ENCODE measurements around the gene CTDSP2. TPM values are rescaled to one million over a fixed set of nuclear protein-coding genes. Genes with fewer than 3 reads are reported as not detected.
"Not testable (repeated sequence)": the region's sequence is repeated elsewhere in the genome, so short reads cannot be mapped to it uniquely, and the experiment has no call there.

The CTDSP2 gene
- 36.1 and 44.8 TPM in 2 replicates for total RNA-seq (2014; rRNA removed; shearing (Covaris generic))

- peak; percentile 94 for DNase-seq (ENCODE audit: low spot score)
Observed at GRCh38 chr12:57846577-57847319, at the start of gene CTDSP2. Gene CTDSP2, minus strand, starts transcription at chr12:57846729. Its CDS starts 294 bp downstream, at chr12:57846435.

DNA sequence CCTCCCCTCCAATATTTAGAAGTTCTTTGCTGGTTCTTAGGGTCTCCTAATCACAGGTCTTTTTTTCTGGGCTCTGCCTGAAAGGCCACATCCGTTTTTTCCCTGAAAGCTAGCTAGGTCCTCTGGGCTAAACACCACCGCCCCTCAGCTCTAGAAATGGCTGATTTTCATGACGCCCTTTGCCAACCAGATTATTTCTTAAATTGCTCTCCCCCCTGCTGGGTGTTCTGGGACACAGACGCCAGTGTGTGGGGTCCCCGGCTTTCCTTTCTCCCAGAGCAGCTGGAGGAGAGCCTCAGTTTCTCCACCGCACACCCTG, 49.5 kb upstream of the CTDSP2 start:
- DNase-seq (ENCODE audit: low spot score): no peak

DNA sequence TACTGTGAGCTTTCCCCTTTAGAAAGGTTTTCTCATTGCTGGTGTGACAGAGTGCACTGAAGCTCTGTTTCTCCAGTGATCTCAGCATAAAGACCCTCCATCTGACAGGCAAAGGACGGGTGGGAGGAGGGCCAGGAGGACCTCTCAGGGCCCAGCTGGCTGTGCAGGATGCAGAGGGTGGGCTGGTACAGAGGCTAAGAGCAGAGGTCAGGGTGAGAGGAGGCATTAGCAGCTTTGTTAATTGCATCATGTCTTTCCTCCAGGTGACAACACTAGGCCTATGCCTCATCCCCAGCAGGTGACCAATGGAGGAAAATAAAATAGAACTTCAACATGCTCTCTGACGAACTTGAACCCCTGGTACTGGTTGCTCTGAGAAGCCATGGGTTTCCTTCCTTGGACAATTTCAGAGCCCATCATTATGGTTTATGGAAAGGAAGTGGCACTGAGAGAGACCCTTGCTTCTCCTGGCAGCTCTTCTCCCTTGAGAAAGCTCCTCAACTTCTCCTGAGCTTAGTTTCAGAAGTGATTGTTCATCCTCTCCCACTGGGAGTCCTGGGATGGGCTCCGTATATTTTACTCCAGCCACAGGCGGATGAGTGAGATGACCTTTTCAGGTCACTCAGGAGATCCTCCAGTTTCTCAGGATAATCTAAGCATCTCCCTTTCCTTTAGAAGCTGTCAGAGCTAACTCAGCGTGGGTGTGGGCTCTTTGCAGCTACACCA, 49.0 kb upstream of the CTDSP2 start:
- DNase-seq (ENCODE audit: low spot score): no peak

DNA sequence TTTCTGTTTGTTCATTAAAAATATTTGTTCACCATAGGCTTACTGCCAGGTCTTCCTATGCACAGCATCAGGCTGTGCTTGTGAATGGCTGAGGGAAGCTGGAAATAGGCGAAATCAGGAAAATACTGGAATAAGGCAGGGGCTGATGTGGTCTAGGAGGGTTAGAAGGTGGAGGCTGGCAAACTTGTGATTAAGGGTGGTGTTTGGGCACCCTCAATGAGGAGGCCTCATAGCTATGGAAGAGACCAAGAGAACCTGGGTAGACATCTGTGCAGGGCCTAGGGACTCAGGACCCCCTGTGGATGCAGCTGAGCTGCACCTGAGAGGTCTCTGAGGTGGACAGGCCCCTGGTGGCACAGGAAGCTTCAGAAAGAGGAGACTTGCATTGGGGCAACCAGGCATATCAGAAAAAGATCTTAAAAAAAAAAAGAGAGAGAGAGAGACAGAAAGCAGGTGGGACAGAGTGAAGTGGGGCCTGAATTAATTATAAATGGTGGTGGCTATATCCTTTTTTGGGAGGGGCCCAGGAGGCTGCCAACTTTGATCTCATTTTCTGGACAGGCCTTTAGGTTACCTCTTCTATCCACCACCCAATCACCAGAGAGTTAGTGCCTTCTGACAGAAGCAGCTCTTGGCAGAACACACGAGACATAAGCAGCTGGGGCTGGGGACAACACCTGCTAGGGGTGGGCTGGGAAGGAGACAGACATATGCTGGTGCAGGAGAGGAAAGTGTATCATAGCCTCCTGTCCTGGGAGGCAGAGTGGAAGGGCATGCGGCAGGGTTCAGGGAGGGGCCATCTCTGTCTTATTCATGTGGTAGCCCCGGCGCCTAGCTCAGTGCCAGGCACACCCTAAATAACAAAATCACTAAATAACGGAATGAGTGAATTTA, 48.1 kb upstream of the CTDSP2 start:
- no peak for DNase-seq (ENCODE audit: low spot score)

DNA sequence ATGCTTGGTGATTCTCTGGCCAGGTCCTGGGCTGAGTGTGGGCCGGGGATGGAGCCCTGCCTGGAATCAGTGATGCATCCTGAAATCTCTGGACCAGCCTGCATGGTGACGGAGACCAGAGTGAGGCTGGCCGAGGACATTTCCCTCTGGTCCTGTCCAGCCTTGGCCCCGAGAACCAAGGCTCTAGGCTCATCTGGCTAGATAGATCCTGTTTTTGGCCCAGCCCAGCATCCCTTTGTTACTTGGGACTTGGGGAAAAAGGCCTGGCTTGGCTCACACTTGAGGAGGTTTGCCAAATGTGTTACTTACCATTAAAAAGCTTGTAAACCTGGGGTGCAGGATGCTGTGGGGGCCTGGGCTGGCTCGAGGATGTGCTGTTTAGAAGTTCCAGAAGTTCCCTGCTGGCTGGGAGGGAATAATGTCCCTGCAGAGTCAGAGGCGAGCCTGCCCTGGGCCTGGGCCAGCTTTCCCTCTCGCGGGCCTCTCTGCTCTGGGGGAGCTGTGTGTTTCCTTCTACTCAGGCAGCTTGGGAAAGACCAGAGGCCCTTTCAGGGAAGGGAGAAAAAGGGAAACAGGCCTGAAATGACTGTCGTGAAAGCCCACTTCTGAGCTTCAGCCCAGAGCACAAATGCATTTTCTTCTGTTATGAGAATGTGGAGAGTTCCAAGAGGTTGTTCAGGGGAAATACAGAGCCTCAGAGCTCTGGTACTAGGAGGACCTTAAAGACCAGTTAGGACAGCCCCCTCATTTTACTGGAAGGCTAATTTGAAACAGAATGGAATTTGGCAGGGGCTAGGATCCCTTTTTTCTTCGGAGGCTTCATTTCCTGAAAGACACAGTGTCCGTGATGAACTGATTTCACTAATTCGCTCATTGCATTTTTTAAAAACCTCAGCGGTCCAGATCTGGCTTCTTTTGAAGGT, 47.2 kb upstream of the CTDSP2 start:
- peak; percentile 78 for DNase-seq (ENCODE audit: low spot score)

- no peak for DNase-seq (ENCODE audit: low spot score)
Observed at GRCh38 chr12:57892232-57892972, 45.9 kb upstream of the CTDSP2 start.

DNA sequence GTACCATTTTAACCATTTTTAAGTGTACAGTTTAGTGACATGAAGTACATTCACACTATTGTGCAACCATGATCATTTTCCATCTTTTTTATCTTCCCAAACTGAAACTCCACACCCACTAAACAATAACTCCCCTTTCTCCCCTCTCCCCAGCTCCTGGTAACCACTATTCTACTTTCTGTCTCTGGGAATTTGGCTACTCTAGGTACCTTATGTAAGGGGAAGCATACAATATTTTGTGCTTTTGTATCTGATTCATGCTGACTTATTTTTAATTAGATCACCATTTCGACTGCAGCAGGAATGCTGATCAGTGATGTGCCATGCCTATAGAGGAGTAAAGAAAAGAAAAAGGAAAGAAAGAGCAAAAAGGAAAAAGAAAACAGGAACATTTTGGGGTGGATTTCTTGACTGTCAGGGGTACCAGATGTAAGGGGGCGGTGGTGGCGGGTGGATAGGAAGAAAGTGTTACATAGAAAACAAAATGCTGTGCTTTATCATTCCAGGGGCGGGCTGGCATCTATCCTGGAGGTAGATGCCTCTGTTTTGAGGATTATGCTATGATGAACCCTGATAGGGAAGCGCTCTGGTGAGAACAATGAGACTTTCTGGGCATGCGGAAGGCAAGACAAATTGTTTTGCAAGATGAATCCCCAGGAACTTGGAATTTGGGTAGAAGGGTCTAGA, 45.2 kb upstream of the CTDSP2 start:
- no peak for DNase-seq (ENCODE audit: low spot score)

DNA sequence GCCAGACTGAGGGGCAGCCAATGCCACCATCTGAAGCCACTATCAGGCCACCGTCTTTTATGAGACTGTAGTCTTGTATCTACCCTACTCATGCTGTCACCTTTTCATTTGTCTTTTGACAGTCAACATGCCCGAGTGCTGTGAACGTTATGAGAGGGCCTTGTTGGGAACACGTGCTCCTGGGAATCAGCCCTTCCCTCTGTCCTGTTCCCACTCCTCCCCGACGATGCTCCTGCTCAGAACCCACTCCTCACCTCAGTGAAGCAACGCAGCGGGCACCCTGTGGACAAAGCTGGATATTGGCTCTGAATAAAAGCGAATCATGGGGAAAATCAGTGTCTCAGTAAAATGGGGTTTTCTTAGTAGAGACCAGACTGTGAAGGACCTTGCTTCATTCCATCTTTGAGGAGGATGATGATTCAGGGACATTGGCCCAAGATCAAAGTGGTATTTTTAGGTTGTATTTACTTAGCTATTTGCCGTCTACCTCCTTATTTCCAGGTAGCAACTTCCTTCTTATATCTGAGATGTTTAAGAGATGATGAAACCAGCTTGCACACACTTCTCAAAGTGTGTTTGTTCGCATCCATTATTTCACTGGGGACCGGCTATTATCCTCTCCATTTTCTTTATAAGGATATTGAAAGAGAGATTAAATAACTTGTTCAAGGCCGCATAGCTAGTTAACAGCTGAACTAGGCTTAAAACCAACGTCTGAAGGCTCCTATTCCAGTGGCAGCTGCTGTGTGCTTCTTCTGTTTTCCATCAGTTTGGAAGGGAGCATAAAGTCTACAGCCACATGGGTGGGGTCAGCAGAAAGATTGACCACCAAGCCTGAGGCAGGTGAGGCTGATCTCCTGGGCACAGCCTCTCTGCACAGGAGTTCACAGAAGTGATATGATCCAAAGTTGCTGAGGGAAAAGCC, 43.9 kb upstream of the CTDSP2 start:
- no peak for DNase-seq (ENCODE audit: low spot score)

DNA sequence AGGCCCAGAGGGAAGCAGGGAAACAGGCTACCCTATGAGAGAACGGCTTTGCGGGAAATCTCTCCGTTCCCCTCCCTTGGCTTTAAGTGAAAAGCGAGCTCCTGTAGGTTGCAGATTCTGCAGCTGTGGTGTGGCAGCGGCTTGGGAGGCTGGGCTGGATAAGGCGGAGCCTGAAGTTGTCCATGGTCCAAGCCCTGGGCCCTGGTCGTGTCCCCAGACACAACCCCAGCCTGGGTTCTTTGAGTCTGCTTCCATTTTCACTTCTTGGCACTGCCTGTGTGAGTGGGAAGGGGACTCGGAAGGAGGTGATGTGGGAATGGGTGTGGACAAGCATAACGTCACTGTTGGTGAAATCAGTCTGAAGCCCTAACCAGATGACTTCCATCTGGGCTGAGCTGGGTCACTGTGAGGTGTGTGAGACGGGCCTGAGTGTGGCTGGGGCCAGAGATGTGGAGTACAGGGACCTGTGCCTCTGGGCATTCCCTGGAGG, 43.0 kb upstream of the CTDSP2 start:
- peak; percentile 95 for DNase-seq (ENCODE audit: low spot score)

- DNase-seq (ENCODE audit: low spot score): peak; percentile 89
Observed at GRCh38 chr12:57888409-57889157, 42.1 kb upstream of the CTDSP2 start.

- DNase-seq (ENCODE audit: low spot score): peak; percentile 71
Observed at GRCh38 chr12:57887631-57888408, 41.3 kb upstream of the CTDSP2 start.

GRCh38 chr12:57886964-57887363, 40.4 kb upstream of the CTDSP2 start:
- DNase-seq (ENCODE audit: low spot score): not testable (repeated sequence)

GRCh38 chr12:57886542-57886941, 40.0 kb upstream of the CTDSP2 start:
- no peak for DNase-seq (ENCODE audit: low spot score)

GRCh38 chr12:57885207-57885606, 38.7 kb upstream of the CTDSP2 start:
- DNase-seq (ENCODE audit: low spot score): no peak

GRCh38 chr12:57883700-57884099, 37.2 kb upstream of the CTDSP2 start:
- no peak for DNase-seq (ENCODE audit: low spot score)

GRCh38 chr12:57883057-57883456, 36.5 kb upstream of the CTDSP2 start:
- no peak for DNase-seq (ENCODE audit: low spot score)

DNA sequence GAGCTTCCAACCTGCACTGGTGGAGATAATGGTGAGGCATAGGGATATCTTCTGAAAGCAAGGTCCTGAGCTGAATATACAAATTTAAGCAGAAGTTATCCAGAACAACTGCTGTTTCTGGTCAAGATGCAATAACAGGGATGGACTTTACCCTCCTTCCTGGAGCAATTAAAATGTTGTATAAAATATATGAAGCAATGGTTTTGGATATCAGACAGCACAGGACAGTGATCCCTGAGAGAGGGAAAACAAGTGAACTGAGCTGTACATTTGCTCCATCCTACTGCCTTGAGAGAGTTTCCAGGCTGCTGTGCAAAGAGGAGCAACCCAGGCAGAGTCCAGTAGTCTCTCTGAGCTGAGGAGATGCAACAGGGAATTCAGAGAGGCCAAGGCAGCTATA, 36.0 kb upstream of the CTDSP2 start:
- DNase-seq (ENCODE audit: low spot score): no peak

Measured in H4 (cell line).